ENCODE measurements around the gene ONECUT1. TPM values are rescaled to one million over a fixed set of nuclear protein-coding genes. Genes with fewer than 3 reads are reported as not detected.

ONECUT1 gene
- total and polyA plus RNA-seq, 2 of the 8 experiments (the other 6 are each of a cell fraction or from before 2014, with no cell fraction given): 0.65 to 6.4 TPM

- Histone ChIP-seq H3K27ac (ENCODE audit: low read depth, low read length) (no peak overlapping the region), H4K20me1 (replicated peaks in 1 of 2; ENCODE audit: control insufficient read depth in 1 of 2, insufficient read depth in 2 of 2, low read length in 2 of 2) (peaks cover 8 to 43% of the 10 kb centered on the region in 2 experiments), H2BK5ac (ENCODE audit: low read depth, low read length) (no peak overlapping the region), H2AK5ac (ENCODE audit: low read depth, low read length) (no peak overlapping the region), H4K91ac (replicated peaks; ENCODE audit: insufficient read length, low read length) (no peak overlapping the region), H3K56ac (replicated peaks; ENCODE audit: insufficient read length, low read depth, low read length) (no peak overlapping the region), H3K9me3 (ENCODE audit: insufficient read depth in 2 of 2, low read depth in 1 of 2, low read length in 1 of 2) (no peaks in the 10 kb centered on the region; a peak in 1 of 4 replicates), H3K9ac (replicated peaks in 1 of 4; ENCODE audit: extremely low read depth in 1 of 4, low read depth in 3 of 4, low read length in 3 of 4) (no peak overlapping the region), H3K27me3 (replicated peaks in 1 of 4; ENCODE audit: control insufficient read depth in 3 of 4, extremely low read depth in 1 of 4, insufficient read depth in 3 of 4, low read length in 3 of 4) (peaks cover 74 to 99% (median 89%) of the 10 kb centered on the region in 4 experiments), H2BK15ac (ENCODE audit: low read length) (peak overlapping the region; percentile 29; the same call in 1 of the 2 replicates), H2BK12ac (ENCODE audit: low read depth, low read length) (no peak overlapping the region), H3K79me1 (ENCODE audit: low read depth, low read length) (0 out of 2 replicates have a peak, but pooled peaks cover 2% of the 10 kb centered on the region), H3K23ac (ENCODE audit: insufficient read length) (no peak overlapping the region), H3K4me3 (ENCODE audit: extremely low read depth in 1 of 4, insufficient read depth in 2 of 4, low read depth in 3 of 4, low read length in 4 of 4) (peak overlapping the region; percentile 22 to 62 (median 44); a peak in 7 of 8 replicates), H2BK20ac (ENCODE audit: low read length) (no peak overlapping the region), H3K14ac (ENCODE audit: insufficient read length) (no peak overlapping the region), H3K23me2 (ENCODE audit: low read depth, low read length) (peaks cover 27% of the 10 kb centered on the region), H4K8ac (ENCODE audit: extremely low read depth, insufficient read depth, low read length) (no peak overlapping the region), H2AFZ (ENCODE audit: low read length) (no peak overlapping the region), H3K36me3 (ENCODE audit: control insufficient read depth in 2 of 4, insufficient read depth in 4 of 4, low read length in 3 of 4) (peaks cover 0 to 10% (median 0%) of the 10 kb centered on the region in 4 experiments; a peak in 1 of 8 replicates), H3K4me2 (ENCODE audit: insufficient read depth in 1 of 2, low read depth in 2 of 2, low read length in 2 of 2) (peak overlapping the region; percentile 66 to 92), H2BK120ac (replicated peaks; ENCODE audit: low read depth, low read length) (no peak overlapping the region), H3K79me2 (ENCODE audit: control insufficient read depth in 1 of 2, insufficient read depth in 2 of 2, low read length in 2 of 2) (no peaks in the 10 kb centered on the region), H3K4me1 (replicated peaks in 1 of 4; ENCODE audit: control insufficient read depth in 3 of 4, insufficient read depth in 4 of 4, low read length in 3 of 4) (peaks cover 6 to 68% (median 48%) of the 10 kb centered on the region in 4 experiments), H4K5ac (ENCODE audit: insufficient read length, low read depth, low read length) (no peak overlapping the region), H3K18ac (ENCODE audit: extremely low read depth, low read length) (peak overlapping the region; percentile 87), H3K4ac (replicated peaks; ENCODE audit: insufficient read length, low read depth, low read length) (peak overlapping the region; percentile 37)
- ChIA-PET POLR2A (ENCODE audit: partially characterized antibody) (interaction anchor here (0.6 to 12.7 kb wide), 5 partner anchors 13 to 735 kb away, joined by 3 to 225 read pairs (median 3); no protein-coding TSS in a partner anchor), CTCF (ENCODE audit: partially characterized antibody) (interaction anchor here (1.0 to 10.9 kb wide), 5 partner anchors 11 to 725 kb away, joined by 3 to 182 read pairs (median 3); no protein-coding TSS in a partner anchor)
- DNase-seq (ENCODE audit: low read depth in 1 of 2, low spot score in 2 of 2) (peak in 1 of 2 experiments; percentile 72), FAIRE-seq (no peak)
- whole genome bisulfite sequencing, 2 experiments (ENCODE audit: extremely low coverage in 1 of 2, insufficient coverage in 1 of 2, insufficient read length in 1 of 2, insufficient replicate concordance in 2 of 2, low coverage in 1 of 2, low lambda C conversion rate in 2 of 2, missing lambda C conversion rate in 1 of 2): 3% methylated on average over 20 of the region's 24 CpGs; no CpG with 5 or more reads in 1 of the 2 experiments
- TF ChIP-seq E2F6 (IDR thresholded peaks at IDR 0.05) (no peak), MAX (IDR thresholded peaks at IDR 0.05) (0 out of 2 replicates have a peak, but pooled peaks have one; percentile 10), RNF2 (IDR thresholded peaks at IDR 0.05; ENCODE audit: borderline replicate concordance, low read depth, low read length, missing control alignments, poor library complexity, severe bottlenecking) (peak; percentile 12), BCL11A (IDR thresholded peaks at IDR 0.05; ENCODE audit: low read depth in 2 of 2, low read length in 2 of 2) (no peak), SP4 (IDR thresholded peaks at IDR 0.05; ENCODE audit: low read length) (no peak), SUZ12 (IDR thresholded peaks at IDR 0.05; ENCODE audit: low read length) (peak; percentile 33; the same call in 1 of the 2 replicates), RFX5 (IDR thresholded peaks at IDR 0.05; ENCODE audit: borderline replicate concordance, low read depth, low read length) (no peak), GABPA (IDR thresholded peaks at IDR 0.05; ENCODE audit: borderline replicate concordance, insufficient read depth, low read length) (0 out of 2 replicates have a peak, but pooled peaks have one; percentile 30)
Measured at GRCh38 chr15:52787123-52787503, 3.0 kb downstream of the ONECUT1 start.
